DND-41 (cell line): ENCODE measurements around the gene SEL1L2.

Source experiments
- CTCF ChIP-seq: IDR thresholded peaks from 2 replicates; pipeline ENCODE4 v1.5.1; 2012; ENCODE audit warnings: borderline replicate concordance, low read length, moderate library complexity, mild to moderate bottlenecking; ENCODE audit not compliant: poor library complexity, severe bottlenecking; ENCODE audit errors: extremely low read depth
- EZH2 ChIP-seq: IDR thresholded peaks from 3 replicates; pipeline ENCODE4 v1.6.1; 2012; ENCODE audit warnings: borderline replicate concordance, low read depth, mild to moderate bottlenecking, moderate library complexity, low read length, inconsistent platforms; ENCODE audit not compliant: severe bottlenecking

GRCh38 chr20:13858871-13859270 is 131.5 kb downstream of the SEL1L2 start:
- no peak for TF ChIP-seq CTCF
- TF ChIP-seq EZH2, result no peak
